A549 (cell line): ENCODE measurements around the gene TENT5A. TPM values are rescaled to one million over a fixed set of nuclear protein-coding genes. Genes with fewer than 3 reads are reported as not detected.

Source experiments
- ATAC-seq, 2 experiments: fragments of 200-7000 bp in 1 of 2; fragments of >200 bp in 1 of 2; cut with Nextera tagmentation in 1 of 2; cut with Tn5 transposase in 1 of 2; 3 replicates each; pipeline versions ENCODE4 v1.8.0 to v1.9.1; 2018 to 2020; ENCODE audit warnings: mild to moderate bottlenecking in 1 of 2, moderate library complexity in 1 of 2
- CTCF ChIA-PET: fragments of 300-600 bp; sonication (Branson Sonifier 250); formaldehyde crosslinking; extraction: SDS; loops from one replicate; lab custom pipeline; 2021; ENCODE audit warnings: antibody characterized with exemption, inconsistent platforms; lab: Yijun Ruan, JAX
- POLR2A ChIA-PET: fragments of 350-600 bp; formaldehyde crosslinking; extraction: SDS; loops from one replicate; lab custom pipeline; 2021; ENCODE audit warnings: antibody characterized with exemption, inconsistent platforms; lab: Yijun Ruan, JAX
- DNase-seq, 2 experiments: peaks; one replicate each; pipeline versions ENCODE4 v3.0.0 to v3.0.0-alpha.2; 2011 to 2016; ENCODE audit warnings: low read depth in 1 of 2, low spot score in 1 of 2
- FAIRE-seq: peaks from 2 replicates; lab custom pipeline; 2011; peaks lifted over from hg19 to GRCh38; lab: Jason Lieb, UNC
- H3K27ac ChIP-seq, 2 experiments: fragments of >200 bp; sonication (Bioruptor Twin); formaldehyde crosslinking; 3 replicates each; pipeline ENCODE4 v1.5.1; 2016 to 2017
- H3K4me1 ChIP-seq: fragments of >200 bp; sonication (Bioruptor Twin); formaldehyde crosslinking; 3 replicates; pipeline ENCODE4 v1.6.1; 2016
- H3K4me2 ChIP-seq: fragments of >200 bp; sonication (Bioruptor Twin); formaldehyde crosslinking; 3 replicates; pipeline ENCODE4 v1.6.1; 2016
- H3K4me3 ChIP-seq: fragments of >200 bp; sonication (Bioruptor Twin); formaldehyde crosslinking; 3 replicates; pipeline ENCODE4 v1.5.1; 2016
- H3K9me3 ChIP-seq: fragments of >200 bp; sonication (Bioruptor Twin); formaldehyde crosslinking; 3 replicates; pipeline ENCODE4 v1.6.1; 2016
- CEBPB ChIP-seq, 2 experiments: fragments of >200 bp in 1 of 2; sonication (Bioruptor Twin) in 1 of 2; formaldehyde crosslinking in 1 of 2; IDR thresholded peaks; 2 replicates each; pipeline ENCODE4 v1.6.1; 2012 to 2016
- CHD2 ChIP-seq: fragments of 150-350 bp; IDR thresholded peaks from 2 replicates; pipeline ENCODE4 v1.6.1; 2014; ENCODE audit warnings: low read length; ENCODE audit not compliant: partially characterized antibody
- EHMT2 ChIP-seq: fragments of 200-600 bp; sonication (generic); IDR thresholded peaks from 2 replicates; pipeline ENCODE4 v1.6.1; 2016; ENCODE audit warnings: antibody characterized with exemption, low read depth, mild to moderate bottlenecking, moderate library complexity
- EP300 ChIP-seq, 2 experiments: fragments of >200 bp; sonication (Bioruptor Twin); formaldehyde crosslinking; IDR thresholded peaks; 2 replicates in 1 of 2; 3 replicates in 1 of 2; pipeline ENCODE4 v1.6.1; 2016 to 2017
- FOSB ChIP-seq: fragments of 250-450 bp; sonication (Bioruptor Pico); IDR thresholded peaks from 2 replicates; pipeline ENCODE4 v1.5.0; 2020; ENCODE audit warnings: mild to moderate bottlenecking, moderate library complexity
- FOXS1 ChIP-seq: fragments of 250-450 bp; sonication (Bioruptor Pico); IDR thresholded peaks from 2 replicates; pipeline ENCODE4 v1.5.0; 2020; ENCODE audit warnings: mild to moderate bottlenecking, moderate library complexity
- HDAC2 ChIP-seq: fragments of 200-600 bp; sonication (generic); IDR thresholded peaks from 2 replicates; pipeline ENCODE4 v1.6.1; 2016
- HEYL ChIP-seq: fragments of 250-450 bp; sonication (Bioruptor Pico); IDR thresholded peaks from 2 replicates; pipeline ENCODE4 v1.8.0; 2021; ENCODE audit warnings: mild to moderate bottlenecking, moderate library complexity
- HOXA7 ChIP-seq: fragments of 250-450 bp; sonication (Bioruptor Pico); IDR thresholded peaks from 2 replicates; pipeline ENCODE4 v1.5.0; 2020; ENCODE audit warnings: mild to moderate bottlenecking, moderate library complexity
- HOXB5 ChIP-seq: fragments of 250-450 bp; sonication (Bioruptor Pico); IDR thresholded peaks from 2 replicates; pipeline ENCODE4 v1.5.0; 2020; ENCODE audit warnings: mild to moderate bottlenecking, moderate library complexity
- JUNB ChIP-seq: fragments of >200 bp; sonication (Bioruptor Twin); formaldehyde crosslinking; IDR thresholded peaks from 2 replicates; pipeline ENCODE4 v1.6.1; 2016
- MAZ ChIP-seq: fragments of 150-350 bp; IDR thresholded peaks from 2 replicates; pipeline ENCODE4 v1.6.1; 2014; ENCODE audit warnings: antibody characterized with exemption, low read depth, low read length, borderline replicate concordance
- MYC ChIP-seq: IDR thresholded peaks from 2 replicates; pipeline ENCODE4 v1.6.1; 2012; ENCODE audit warnings: mild to moderate bottlenecking, inconsistent platforms, low read length, improper control_type of control experiment, borderline replicate concordance
- NFE2L2 ChIP-seq: fragments of 150-350 bp; conservative IDR thresholded peaks from 2 replicates; pipeline ENCODE4 v1.6.1; 2014; ENCODE audit warnings: low read length
- NPAS2 ChIP-seq: fragments of 250-450 bp; sonication (Bioruptor Pico); IDR thresholded peaks from 2 replicates; pipeline ENCODE4 v1.8.0; 2022; ENCODE audit warnings: mild to moderate bottlenecking, moderate library complexity, borderline replicate concordance
- NR3C1 ChIP-seq: fragments of >200 bp; sonication (Bioruptor Twin); formaldehyde crosslinking; IDR thresholded peaks from 3 replicates; pipeline ENCODE4 v1.6.1; 2017
- POLR2A ChIP-seq: IDR thresholded peaks from 2 replicates; pipeline ENCODE4 v1.6.1; 2012; ENCODE audit warnings: mild to moderate bottlenecking, low read length
- POLR2AphosphoS2 ChIP-seq: conservative IDR thresholded peaks from 2 replicates; pipeline ENCODE4 v1.6.1; 2012; ENCODE audit warnings: low read length, improper control_type of control experiment, inconsistent platforms
- RAD21 ChIP-seq, 2 experiments: fragments of >200 bp in 1 of 2; sonication (Bioruptor Twin) in 1 of 2; formaldehyde crosslinking in 1 of 2; IDR thresholded peaks in 1 of 2; conservative IDR thresholded peaks in 1 of 2; 2 replicates in 1 of 2; 3 replicates in 1 of 2; pipeline ENCODE4 v1.6.1; 2012 to 2018; ENCODE audit warnings: inconsistent platforms in 1 of 2
- RFX5 ChIP-seq: fragments of 450-650 bp; IDR thresholded peaks from 2 replicates; pipeline ENCODE4 v1.7.1; 2014; ENCODE audit warnings: antibody characterized with exemption, mild to moderate bottlenecking, moderate library complexity
- TFCP2L1 ChIP-seq: fragments of 250-450 bp; sonication (Bioruptor Pico); IDR thresholded peaks from 2 replicates; pipeline ENCODE4 v1.5.0; 2021; ENCODE audit warnings: mild to moderate bottlenecking
- TP53 ChIP-seq: fragments of 250-450 bp; sonication (Bioruptor Pico); IDR thresholded peaks from 2 replicates; pipeline ENCODE4 v1.5.0; 2021; ENCODE audit warnings: mild to moderate bottlenecking, moderate library complexity
- ZC3H11A ChIP-seq: fragments of 450-650 bp; IDR thresholded peaks from 2 replicates; pipeline ENCODE4 v1.6.1; 2014; ENCODE audit warnings: antibody characterized with exemption, mild to moderate bottlenecking
- ZSCAN20 ChIP-seq: fragments of 250-450 bp; sonication (Bioruptor Pico); IDR thresholded peaks from 2 replicates; pipeline ENCODE4 v1.8.0; 2022; ENCODE audit warnings: mild to moderate bottlenecking, moderate library complexity
- WGBS: methylation state at CpG from one replicate; pipeline ENCODE4 v1.1.6; 2017; ENCODE audit errors: missing lambda C conversion rate; 5-methylcytosine and 5-hydroxymethylcytosine counted together
- polyA plus RNA-seq, 4 experiments: library from polyadenylated mRNA; depleted of rRNA in 3 of 4; stranded (reverse); fragments of >200 nt; fragmentation: RNase III in 1 of 4; extraction: RNeasy Plus Mini Kit Qiagen cat#74134 plus additional on column Dnase treatment in 1 of 4; gene quantifications; 2 replicates in 3 of 4; 3 replicates in 1 of 4; pipeline ENCODE4 v1.2.3, GENCODE V29; 2011 to 2017
- TF ChIP-seq, protein P1 (sequence below): fragments of 250-450 bp; sonication (Bioruptor Pico); IDR thresholded peaks from 2 replicates; pipeline ENCODE4 v1.5.0; 2021; ENCODE audit warnings: mild to moderate bottlenecking, moderate library complexity, borderline replicate concordance
- TF ChIP-seq, protein P2 (sequence below): IDR thresholded peaks from 2 replicates; pipeline ENCODE4 v1.6.1; 2012
- TF ChIP-seq, protein P3 (sequence below): IDR thresholded peaks from 2 replicates; pipeline ENCODE4 v1.6.1; 2012
- TF ChIP-seq, protein P4 (sequence below): fragments of >200 bp; sonication (Bioruptor Twin); formaldehyde crosslinking; IDR thresholded peaks from 3 replicates; pipeline ENCODE4 v1.6.1; 2016
- TF ChIP-seq, protein P5 (sequence below): fragments of >200 bp; sonication (Bioruptor Twin); formaldehyde crosslinking; IDR thresholded peaks from 2 replicates; pipeline ENCODE4 v1.6.1; 2016
- TF ChIP-seq, protein P6 (sequence below): fragments of 250-450 bp; sonication (Bioruptor Pico); IDR thresholded peaks from 2 replicates; pipeline ENCODE4 v1.5.0; 2020; ENCODE audit warnings: low read depth, mild to moderate bottlenecking, moderate library complexity
- TF ChIP-seq, protein P7 (sequence below): fragments of >200 bp; sonication (Bioruptor Twin); formaldehyde crosslinking; IDR thresholded peaks from 3 replicates; pipeline ENCODE4 v1.5.1; 2016

Gene TENT5A
- polyA plus RNA-seq, 2 of the 4 experiments (the other 2 are of a cell fraction): 1.1 to 1.8 TPM

DNA sequence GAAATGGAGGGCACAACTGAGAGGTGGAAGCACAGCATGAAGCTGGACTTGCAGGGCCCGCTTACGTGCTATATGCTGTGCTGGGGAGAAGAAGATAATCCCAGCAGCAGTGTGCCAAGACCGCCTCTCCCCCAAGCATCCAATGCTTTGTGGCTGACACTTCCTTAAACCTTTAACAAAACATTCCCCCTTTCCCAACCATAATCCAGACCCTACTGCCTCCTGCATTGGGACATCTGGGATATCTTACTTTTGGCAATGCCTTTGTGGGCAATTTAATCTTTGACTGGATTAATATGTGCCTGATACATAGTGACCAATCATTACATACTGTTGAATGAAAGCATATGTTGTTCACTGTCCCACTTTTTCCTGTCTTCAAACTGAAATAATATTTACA, 3.1 kb upstream of the TENT5A start:
- CTCF ChIA-PET: no interaction called here
- H3K9me3 ChIP-seq: no peaks in the 10 kb centered on the region
- ATAC-seq (no peak), FAIRE-seq (no peak), DNase-seq (no peak)
- WGBS: 91% methylated on average over 3 of the region's 3 CpGs
- no peak overlapping the region for H3K27ac ChIP-seq
- peaks cover 12% of the 10 kb centered on the region for H3K4me1 ChIP-seq
- TF ChIP-seq HDAC2: no peak
- no peak for TF ChIP-seq RFX5
- TF ChIP-seq ZSCAN20 (CRISPR knock-in tag): no peak
- TF ChIP-seq, protein P1, sequence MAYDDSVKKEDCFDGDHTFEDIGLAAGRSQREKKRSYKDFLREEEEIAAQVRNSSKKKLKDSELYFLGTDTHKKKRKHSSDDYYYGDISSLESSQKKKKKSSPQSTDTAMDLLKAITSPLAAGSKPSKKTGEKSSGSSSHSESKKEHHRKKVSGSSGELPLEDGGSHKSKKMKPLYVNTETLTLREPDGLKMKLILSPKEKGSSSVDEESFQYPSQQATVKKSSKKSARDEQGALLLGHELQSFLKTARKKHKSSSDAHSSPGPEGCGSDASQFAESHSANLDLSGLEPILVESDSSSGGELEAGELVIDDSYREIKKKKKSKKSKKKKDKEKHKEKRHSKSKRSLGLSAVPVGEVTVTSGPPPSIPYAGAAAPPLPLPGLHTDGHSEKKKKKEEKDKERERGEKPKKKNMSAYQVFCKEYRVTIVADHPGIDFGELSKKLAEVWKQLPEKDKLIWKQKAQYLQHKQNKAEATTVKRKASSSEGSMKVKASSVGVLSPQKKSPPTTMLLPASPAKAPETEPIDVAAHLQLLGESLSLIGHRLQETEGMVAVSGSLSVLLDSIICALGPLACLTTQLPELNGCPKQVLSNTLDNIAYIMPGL (CRISPR knock-in tag): no peak
- no peak for TF ChIP-seq NPAS2 (CRISPR knock-in tag)
- TF ChIP-seq, protein P2, sequence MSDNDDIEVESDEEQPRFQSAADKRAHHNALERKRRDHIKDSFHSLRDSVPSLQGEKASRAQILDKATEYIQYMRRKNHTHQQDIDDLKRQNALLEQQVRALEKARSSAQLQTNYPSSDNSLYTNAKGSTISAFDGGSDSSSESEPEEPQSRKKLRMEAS: no peak
- TF ChIP-seq EP300 (IDR thresholded peaks at IDR 0.05): no peak
- no peak for TF ChIP-seq ZC3H11A
- TF ChIP-seq, protein P3, sequence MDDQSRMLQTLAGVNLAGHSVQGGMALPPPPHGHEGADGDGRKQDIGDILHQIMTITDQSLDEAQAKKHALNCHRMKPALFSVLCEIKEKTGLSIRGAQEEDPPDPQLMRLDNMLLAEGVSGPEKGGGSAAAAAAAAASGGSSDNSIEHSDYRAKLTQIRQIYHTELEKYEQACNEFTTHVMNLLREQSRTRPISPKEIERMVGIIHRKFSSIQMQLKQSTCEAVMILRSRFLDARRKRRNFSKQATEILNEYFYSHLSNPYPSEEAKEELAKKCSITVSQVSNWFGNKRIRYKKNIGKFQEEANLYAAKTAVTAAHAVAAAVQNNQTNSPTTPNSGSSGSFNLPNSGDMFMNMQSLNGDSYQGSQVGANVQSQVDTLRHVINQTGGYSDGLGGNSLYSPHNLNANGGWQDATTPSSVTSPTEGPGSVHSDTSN: no peak
- TF ChIP-seq POLR2AphosphoS2: no peak
- no peak for TF ChIP-seq TP53 (CRISPR knock-in tag)
- TF ChIP-seq RAD21 (conservative IDR thresholded peaks at IDR 0.05 in 1 of 2, IDR thresholded peaks at IDR 0.05 in 1 of 2): no peak
- TF ChIP-seq HOXB5 (CRISPR knock-in tag): no peak
- no peak for TF ChIP-seq NR3C1
- no peak for TF ChIP-seq TFCP2L1 (CRISPR knock-in tag)
- no peak for TF ChIP-seq EHMT2
- no peak for TF ChIP-seq NFE2L2
- no peak for TF ChIP-seq MAZ
- TF ChIP-seq, protein P4, sequence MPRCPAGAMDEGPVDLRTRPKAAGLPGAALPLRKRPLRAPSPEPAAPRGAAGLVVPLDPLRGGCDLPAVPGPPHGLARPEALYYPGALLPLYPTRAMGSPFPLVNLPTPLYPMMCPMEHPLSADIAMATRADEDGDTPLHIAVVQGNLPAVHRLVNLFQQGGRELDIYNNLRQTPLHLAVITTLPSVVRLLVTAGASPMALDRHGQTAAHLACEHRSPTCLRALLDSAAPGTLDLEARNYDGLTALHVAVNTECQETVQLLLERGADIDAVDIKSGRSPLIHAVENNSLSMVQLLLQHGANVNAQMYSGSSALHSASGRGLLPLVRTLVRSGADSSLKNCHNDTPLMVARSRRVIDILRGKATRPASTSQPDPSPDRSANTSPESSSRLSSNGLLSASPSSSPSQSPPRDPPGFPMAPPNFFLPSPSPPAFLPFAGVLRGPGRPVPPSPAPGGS: no peak
- H3K4me2 ChIP-seq: no peak overlapping the region
- H3K4me3 ChIP-seq: no peak overlapping the region
- POLR2A ChIA-PET: no interaction called here

DNA sequence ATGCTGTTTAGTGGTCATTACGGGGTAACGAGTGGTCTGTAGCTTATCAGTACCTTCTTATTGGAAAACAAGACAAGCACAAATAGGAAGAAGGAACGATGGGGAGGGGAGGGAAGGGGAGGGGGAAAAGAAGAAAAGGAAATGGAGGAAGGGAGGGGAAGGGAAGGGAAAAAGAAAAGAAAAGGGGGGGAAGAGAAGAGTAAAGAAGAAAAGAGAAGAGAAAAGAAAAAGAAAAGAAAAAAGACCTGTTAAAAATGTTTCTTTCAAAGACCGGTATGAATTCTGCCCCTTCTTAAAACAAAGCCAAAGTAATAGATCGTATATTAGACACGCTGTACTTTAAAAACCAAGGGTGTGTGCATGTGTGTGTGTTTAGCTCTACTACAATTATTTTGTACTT, 2.4 kb upstream of the TENT5A start:
- no peak for TF ChIP-seq CEBPB (IDR thresholded peaks at IDR 0.05)
- TF ChIP-seq, protein P5, sequence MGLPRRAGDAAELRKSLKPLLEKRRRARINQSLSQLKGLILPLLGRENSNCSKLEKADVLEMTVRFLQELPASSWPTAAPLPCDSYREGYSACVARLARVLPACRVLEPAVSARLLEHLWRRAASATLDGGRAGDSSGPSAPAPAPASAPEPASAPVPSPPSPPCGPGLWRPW: no peak
- TF ChIP-seq, protein P4: no peak
- no peak for TF ChIP-seq CHD2
- no peak for TF ChIP-seq HOXA7
- TF ChIP-seq HEYL: no peak
- TF ChIP-seq NFE2L2: no peak
- no peak for TF ChIP-seq JUNB
- no peak for TF ChIP-seq HOXB5 (CRISPR knock-in tag)
- TF ChIP-seq, protein P6, sequence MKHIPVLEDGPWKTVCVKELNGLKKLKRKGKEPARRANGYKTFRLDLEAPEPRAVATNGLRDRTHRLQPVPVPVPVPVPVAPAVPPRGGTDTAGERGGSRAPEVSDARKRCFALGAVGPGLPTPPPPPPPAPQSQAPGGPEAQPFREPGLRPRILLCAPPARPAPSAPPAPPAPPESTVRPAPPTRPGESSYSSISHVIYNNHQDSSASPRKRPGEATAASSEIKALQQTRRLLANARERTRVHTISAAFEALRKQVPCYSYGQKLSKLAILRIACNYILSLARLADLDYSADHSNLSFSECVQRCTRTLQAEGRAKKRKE (CRISPR knock-in tag): no peak
- no peak for TF ChIP-seq FOXS1 (CRISPR knock-in tag)
- TF ChIP-seq FOSB: no peak
- TF ChIP-seq EP300 (IDR thresholded peaks at IDR 0.05): no peak
- TF ChIP-seq MAZ: no peak
- TF ChIP-seq MYC: no peak
- TF ChIP-seq, protein P7, sequence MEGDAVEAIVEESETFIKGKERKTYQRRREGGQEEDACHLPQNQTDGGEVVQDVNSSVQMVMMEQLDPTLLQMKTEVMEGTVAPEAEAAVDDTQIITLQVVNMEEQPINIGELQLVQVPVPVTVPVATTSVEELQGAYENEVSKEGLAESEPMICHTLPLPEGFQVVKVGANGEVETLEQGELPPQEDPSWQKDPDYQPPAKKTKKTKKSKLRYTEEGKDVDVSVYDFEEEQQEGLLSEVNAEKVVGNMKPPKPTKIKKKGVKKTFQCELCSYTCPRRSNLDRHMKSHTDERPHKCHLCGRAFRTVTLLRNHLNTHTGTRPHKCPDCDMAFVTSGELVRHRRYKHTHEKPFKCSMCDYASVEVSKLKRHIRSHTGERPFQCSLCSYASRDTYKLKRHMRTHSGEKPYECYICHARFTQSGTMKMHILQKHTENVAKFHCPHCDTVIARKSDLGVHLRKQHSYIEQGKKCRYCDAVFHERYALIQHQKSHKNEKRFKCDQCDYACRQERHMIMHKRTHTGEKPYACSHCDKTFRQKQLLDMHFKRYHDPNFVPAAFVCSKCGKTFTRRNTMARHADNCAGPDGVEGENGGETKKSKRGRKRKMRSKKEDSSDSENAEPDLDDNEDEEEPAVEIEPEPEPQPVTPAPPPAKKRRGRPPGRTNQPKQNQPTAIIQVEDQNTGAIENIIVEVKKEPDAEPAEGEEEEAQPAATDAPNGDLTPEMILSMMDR: no peak
- no peak for TF ChIP-seq EHMT2
- no peak for TF ChIP-seq POLR2A
- ATAC-seq: no peak
- ChIA-PET POLR2A (no interaction called here), CTCF (no interaction called here)
- H3K4me3 ChIP-seq: no peak overlapping the region
- no peak for FAIRE-seq
- no peak for DNase-seq
- no peak overlapping the region for H3K27ac ChIP-seq
- H3K4me1 ChIP-seq: peaks cover 5% of the 10 kb centered on the region; the same call in 2 of the 3 replicates
- no peaks in the 10 kb centered on the region for H3K9me3 ChIP-seq
- no peak overlapping the region for H3K4me2 ChIP-seq
- WGBS: 90% methylated on average over 6 of the region's 6 CpGs
